Heart left ventricle (tissue), 16 donors: ENCODE data around the gene PNMA8A. TPM values are rescaled to one million over a fixed set of nuclear protein-coding genes. Genes with fewer than 3 reads are reported as not detected.

Experiments used
- ATAC-seq, 4 donors: fragments of 200-7000 bp; cut with Tn5 transposase; one replicate each; pipeline ENCODE4 v1.9.1; 2020 to 2022; ENCODE audit warnings: moderate library complexity in 4 of 4, mild to moderate bottlenecking in 3 of 4, moderate number of reproducible peaks in 1 of 4
- DNase-seq, 5 donors: peaks; one replicate each; pipeline ENCODE4 v3.0.0-alpha.2; 2020
- H3K27ac ChIP-seq, 12 donors: fragments of 200-600 bp; sonication (generic) in 4 of 12; one replicate each; pipeline versions ENCODE4 v1.5.0 to v1.8.0; 2016 to 2022; ENCODE audit warnings: mild to moderate bottlenecking in 2 of 12
- H3K27me3 ChIP-seq, 9 donors: fragments of 200-600 bp; sonication (generic) in 2 of 9; one replicate each; pipeline versions ENCODE4 v1.5.1 to v1.8.0; 2016 to 2022; ENCODE audit warnings: mild to moderate bottlenecking in 3 of 9
- H3K36me3 ChIP-seq, 9 donors: fragments of 200-600 bp; sonication (generic) in 2 of 9; one replicate each; pipeline versions ENCODE4 v1.5.0 to v1.8.0; 2018 to 2022; ENCODE audit warnings: mild to moderate bottlenecking in 2 of 9
- H3K4me1 ChIP-seq, 12 donors: fragments of 200-600 bp; sonication (generic) in 4 of 12; one replicate each; pipeline versions ENCODE4 v1.5.0 to v1.8.0; 2016 to 2022; ENCODE audit warnings: mild to moderate bottlenecking in 3 of 12
- H3K4me3 ChIP-seq, 12 donors: fragments of 200-600 bp; sonication (generic) in 4 of 12; one replicate each; pipeline versions ENCODE4 v1.5.0 to v1.8.0; 2017 to 2022; ENCODE audit warnings: mild to moderate bottlenecking in 9 of 12, moderate library complexity in 4 of 12
- H3K9me3 ChIP-seq, 12 donors: fragments of 200-600 bp; sonication (generic) in 4 of 12; one replicate each; pipeline versions ENCODE4 v1.5.0 to v1.8.0; 2016 to 2022; ENCODE audit warnings: mild to moderate bottlenecking in 1 of 12
- POLR2A ChIP-seq, 2 donors: fragments of 450-650 bp; IDR thresholded peaks; one replicate each; pipeline ENCODE4 v1.6.1; 2017; ENCODE audit warnings: antibody characterized with exemption in 2 of 2, mild to moderate bottlenecking in 2 of 2, moderate library complexity in 2 of 2
- WGBS, 4 donors: extraction: QIAGEN DNeasy Blood & Tissue Kit in 2 of 4; methylation state at CpG; one replicate each; pipeline versions ENCODE4 v1.1.5 to v1.1.7; 2013 to 2018; 5-methylcytosine and 5-hydroxymethylcytosine counted together
- intact Hi-C, 10 donors: fragments of 100-400 bp; cut with DNase I; formaldehyde crosslinking; loops; one replicate each; pipeline versions ENCODE4 v1.11.1 to v1.14.2; 2022
- polyA plus RNA-seq, 2 donors: library from polyadenylated mRNA; stranded (reverse); fragments of 200-250 nt; gene quantifications; one replicate each; pipeline ENCODE4 v1.2.3, GENCODE V29; 2013
- total RNA-seq, 9 donors: library from RNA; depleted of rRNA in 2 of 9; stranded (reverse); fragments of >200 nt in 2 of 9; fragmentation: NEBNext Ultra II Directional in 3 of 9; extraction: Animal tissue kit (Norgen Biotek cat#: 25700) in 3 of 9; gene quantifications; one replicate each; pipeline versions ENCODE4 v1.1.0 to v1.2.4, GENCODE V29; 2016 to 2023
- TF ChIP-seq, protein P1 (sequence below), 12 donors: fragments of 200-600 bp; sonication (generic) in 4 of 12; IDR thresholded peaks; one replicate each; pipeline versions ENCODE4 v1.5.0 to v1.8.0; 2018 to 2022; ENCODE audit warnings: antibody characterized with exemption in 12 of 12, mild to moderate bottlenecking in 5 of 12
- donor health status: ischemic (EF 13 %, LVEDD 7.1; RV severe dilation, severe dysfunction).
- donor health status: healthy with polysubstance abuse.
- donor health status: DM: no; HTN: yes; CAD: no.
- donor health status: DM: no; HTN: no; CAD: no.
- donor health status: ischemic (EF 25% LVEDD 6.9; RV normal size, moderate dysfunction).
- donor health status: ischemic (EF 25% LVEDD 5.7; RV mildly dilated, moderate dysfunction).
- donor health status: healthy.
- donor health status: DM: yes; HTN: yes; CAD: no.
- donor health status: ischemic (EF 35%, LVEDD 5.7; RV mildly dilated, moderate dysfunction).
- donor health status: nonischemic (EF 11% LVEDD 7.7; RV severe dilation, severe dysfunction).
- donor health status: DM: yes; HTN: yes; CAD: no.
- donor health status: PGD.
- donor health status: ischemic (EF 29% LVEDD 5.4; RV normal size, mild dysfunction).
- donor health status: nonischemic (EF 23%, LVEDD 6.1; RV moderate dilation, normal function).

PNMA8A gene
- total and polyA plus RNA-seq, 11 donors, result 2.1 to 12.1 (median 9.2) TPM

DNA sequence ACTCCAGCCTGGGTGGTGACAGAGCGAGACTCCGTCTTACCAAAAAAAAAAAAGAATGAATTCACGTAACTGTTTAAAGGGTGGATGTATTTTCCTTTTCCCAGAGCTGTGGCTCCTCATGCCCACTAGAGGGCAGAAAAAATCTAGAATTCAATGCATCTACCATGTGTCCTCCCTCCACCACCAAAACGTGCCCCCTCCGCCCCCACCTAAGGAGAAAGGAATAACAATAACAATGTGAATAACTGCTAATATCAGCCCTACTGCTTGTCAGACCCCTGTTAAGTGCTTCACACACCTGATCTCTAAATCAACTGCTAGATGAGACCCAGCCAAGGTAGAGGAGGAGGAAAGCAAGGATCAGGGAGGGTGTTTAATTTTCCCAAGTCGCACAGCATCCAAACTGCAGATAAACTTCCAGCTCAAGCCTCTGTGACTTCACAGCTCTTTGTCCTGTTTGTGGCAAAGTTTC, 44.6 kb upstream of the PNMA8A start:
- no peak for TF ChIP-seq POLR2A (IDR thresholded peaks at IDR 0.05)
- TF ChIP-seq, protein P1, sequence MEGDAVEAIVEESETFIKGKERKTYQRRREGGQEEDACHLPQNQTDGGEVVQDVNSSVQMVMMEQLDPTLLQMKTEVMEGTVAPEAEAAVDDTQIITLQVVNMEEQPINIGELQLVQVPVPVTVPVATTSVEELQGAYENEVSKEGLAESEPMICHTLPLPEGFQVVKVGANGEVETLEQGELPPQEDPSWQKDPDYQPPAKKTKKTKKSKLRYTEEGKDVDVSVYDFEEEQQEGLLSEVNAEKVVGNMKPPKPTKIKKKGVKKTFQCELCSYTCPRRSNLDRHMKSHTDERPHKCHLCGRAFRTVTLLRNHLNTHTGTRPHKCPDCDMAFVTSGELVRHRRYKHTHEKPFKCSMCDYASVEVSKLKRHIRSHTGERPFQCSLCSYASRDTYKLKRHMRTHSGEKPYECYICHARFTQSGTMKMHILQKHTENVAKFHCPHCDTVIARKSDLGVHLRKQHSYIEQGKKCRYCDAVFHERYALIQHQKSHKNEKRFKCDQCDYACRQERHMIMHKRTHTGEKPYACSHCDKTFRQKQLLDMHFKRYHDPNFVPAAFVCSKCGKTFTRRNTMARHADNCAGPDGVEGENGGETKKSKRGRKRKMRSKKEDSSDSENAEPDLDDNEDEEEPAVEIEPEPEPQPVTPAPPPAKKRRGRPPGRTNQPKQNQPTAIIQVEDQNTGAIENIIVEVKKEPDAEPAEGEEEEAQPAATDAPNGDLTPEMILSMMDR (IDR thresholded peaks at IDR 0.05), result peak; percentile 40 to 70 (median 60)
- ATAC-seq, result peak in 1 of 4 donors; percentile 53
- no peaks in the 10 kb centered on the region for H3K36me3 ChIP-seq
- no peak for DNase-seq
- peaks cover 0 to 9% (median 0%) of the 10 kb centered on the region in 12 donors for H3K4me1 ChIP-seq
- H3K27me3 ChIP-seq, result peaks cover 0 to 6% (median 0%) of the 10 kb centered on the region in 9 donors
- peaks cover 0 to 11% (median 0%) of the 10 kb centered on the region in 12 donors for H3K9me3 ChIP-seq
- H3K27ac ChIP-seq, result no peak overlapping the region
- 20 to 26% (median 24%) methylated on average over 6 of the region's 6 CpGs for WGBS, 4 donors
- H3K4me3 ChIP-seq, result no peak overlapping the region
- intact Hi-C loops, result loop anchor here in 3 of 10 donors (2.0 to 10.0 kb wide), 3 partner anchors 27 to 231 kb away; no protein-coding TSS in a partner anchor

- Histone ChIP-seq H3K9me3 (peaks cover 0 to 12% (median 0%) of the 10 kb centered on the region in 12 donors), H3K4me1 (peaks cover 0 to 8% (median 0%) of the 10 kb centered on the region in 12 donors), H3K27me3 (peaks cover 0 to 6% (median 0%) of the 10 kb centered on the region in 9 donors), H3K4me3 (no peak overlapping the region), H3K36me3 (no peaks in the 10 kb centered on the region), H3K27ac (no peak overlapping the region)
- 65 to 72% (median 66%) methylated on average over 3 of the region's 3 CpGs for WGBS, 4 donors
- intact Hi-C loops, result loop anchor here in 3 of 10 donors (2.0 to 10.0 kb wide), 3 partner anchors 26 to 230 kb away; no protein-coding TSS in a partner anchor
- DNase-seq (peak in 1 of 5 donors; percentile 19), ATAC-seq (no peak)
- TF ChIP-seq, protein P1 (IDR thresholded peaks at IDR 0.05), result no peak
Observed at GRCh38 chr19:46515290-46515609, 43.9 kb upstream of the PNMA8A start.

DNA sequence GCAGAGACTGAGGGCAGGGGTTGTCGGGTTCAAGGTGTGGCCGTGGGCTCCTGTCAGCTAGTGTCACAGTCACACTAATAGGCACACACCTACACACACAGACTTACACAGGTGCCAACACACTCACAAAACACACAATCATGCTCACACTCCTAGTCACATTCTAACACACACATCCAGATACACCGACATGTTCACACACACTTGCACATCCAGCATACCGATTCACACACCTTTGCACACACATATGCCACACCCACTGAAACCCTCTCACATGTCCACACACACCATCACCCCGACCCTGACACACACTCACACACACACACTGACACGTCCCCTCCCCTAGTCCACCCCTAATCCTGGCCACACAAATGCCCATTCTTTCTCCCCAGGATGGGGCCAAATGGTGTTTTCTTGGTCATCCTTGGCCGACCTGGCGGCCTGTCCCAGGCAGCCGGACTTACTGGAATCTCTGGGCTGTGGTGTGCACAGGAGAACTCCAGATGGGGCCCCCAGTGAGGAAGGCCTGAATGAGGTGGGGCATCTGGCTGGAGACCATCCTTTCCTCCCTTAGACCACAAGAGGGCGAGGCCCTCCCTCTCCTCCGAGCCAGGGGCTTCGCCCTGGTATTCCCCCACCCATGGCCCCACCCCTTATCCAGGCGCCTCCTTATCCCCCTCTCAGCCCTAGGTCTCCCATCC, 43.4 kb upstream of the PNMA8A start:
- no peaks in the 10 kb centered on the region for H3K36me3 ChIP-seq
- WGBS, 4 donors, result 63 to 77% (median 70%) methylated on average over 13 of the region's 13 CpGs
- H3K27me3 ChIP-seq, result peaks cover 0 to 6% (median 0%) of the 10 kb centered on the region in 9 donors
- H3K27ac ChIP-seq, result no peak overlapping the region
- H3K4me3 ChIP-seq, result no peak overlapping the region
- DNase-seq, result no peak
- intact Hi-C loops, result loop anchor here in 6 of 10 donors (2.0 to 10.0 kb wide), 5 partner anchors 26 to 232 kb away; no protein-coding TSS in a partner anchor
- peaks cover 0 to 8% (median 0%) of the 10 kb centered on the region in 12 donors for H3K4me1 ChIP-seq
- TF ChIP-seq, protein P1 (IDR thresholded peaks at IDR 0.05), result no peak
- no peak for TF ChIP-seq POLR2A (IDR thresholded peaks at IDR 0.05)
- ATAC-seq, result no peak
- peaks cover 0 to 12% (median 0%) of the 10 kb centered on the region in 12 donors for H3K9me3 ChIP-seq
